ENCODE data around the gene ZNF652.

The ZNF652 gene

DNA sequence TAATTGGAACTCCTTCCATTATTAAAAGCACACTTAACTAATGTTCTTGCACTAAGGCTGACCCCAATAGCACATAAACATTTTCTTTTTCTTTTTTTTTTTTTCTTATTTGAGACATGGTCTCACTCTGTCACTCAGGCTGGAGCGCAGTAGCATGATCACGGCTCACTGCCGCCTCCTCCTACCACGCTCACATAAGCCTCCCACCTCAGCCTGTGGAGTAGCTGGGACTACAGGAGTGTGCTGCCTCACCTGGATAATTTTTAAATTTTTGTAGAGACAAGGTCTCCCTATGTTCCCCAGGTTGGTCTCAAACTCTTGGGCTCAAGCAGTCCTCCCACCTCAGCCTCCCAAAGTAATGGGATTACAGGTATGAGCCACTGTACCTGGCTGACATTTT lies 1.2 kb upstream of the ZNF652 start:
- no peaks in the 10 kb centered on the region for H3K9me3 ChIP-seq (ENCODE audit: control insufficient read depth, low read length)
- no peak overlapping the region for H3K9ac ChIP-seq (ENCODE audit: low read length)
- no peaks in the 10 kb centered on the region for H3K36me3 ChIP-seq (ENCODE audit: control insufficient read depth, insufficient read depth, low read length)
- H3K4me1 ChIP-seq (ENCODE audit: control insufficient read depth, insufficient read depth, low read length), result peaks cover 15% of the 10 kb centered on the region
- H3K4me3 ChIP-seq (ENCODE audit: low read length), result no peak overlapping the region
- no peaks in the 10 kb centered on the region for H3K27me3 ChIP-seq (ENCODE audit: control insufficient read depth, insufficient read depth, low read length)

- H3K9ac ChIP-seq (ENCODE audit: low read length), result peak overlapping the region; percentile 64
- H3K4me1 ChIP-seq (ENCODE audit: control insufficient read depth, insufficient read depth, low read length), result peaks cover 15% of the 10 kb centered on the region
- no peaks in the 10 kb centered on the region for H3K36me3 ChIP-seq (ENCODE audit: control insufficient read depth, insufficient read depth, low read length)
- H3K27me3 ChIP-seq (ENCODE audit: control insufficient read depth, insufficient read depth, low read length), result no peaks in the 10 kb centered on the region
- H3K4me3 ChIP-seq (ENCODE audit: low read length), result peak overlapping the region; percentile 53
- no peaks in the 10 kb centered on the region for H3K9me3 ChIP-seq (ENCODE audit: control insufficient read depth, low read length)
These were observed 670 bp upstream of the ZNF652 start for GRCh38 chr17:49362723-49363117.

DNA sequence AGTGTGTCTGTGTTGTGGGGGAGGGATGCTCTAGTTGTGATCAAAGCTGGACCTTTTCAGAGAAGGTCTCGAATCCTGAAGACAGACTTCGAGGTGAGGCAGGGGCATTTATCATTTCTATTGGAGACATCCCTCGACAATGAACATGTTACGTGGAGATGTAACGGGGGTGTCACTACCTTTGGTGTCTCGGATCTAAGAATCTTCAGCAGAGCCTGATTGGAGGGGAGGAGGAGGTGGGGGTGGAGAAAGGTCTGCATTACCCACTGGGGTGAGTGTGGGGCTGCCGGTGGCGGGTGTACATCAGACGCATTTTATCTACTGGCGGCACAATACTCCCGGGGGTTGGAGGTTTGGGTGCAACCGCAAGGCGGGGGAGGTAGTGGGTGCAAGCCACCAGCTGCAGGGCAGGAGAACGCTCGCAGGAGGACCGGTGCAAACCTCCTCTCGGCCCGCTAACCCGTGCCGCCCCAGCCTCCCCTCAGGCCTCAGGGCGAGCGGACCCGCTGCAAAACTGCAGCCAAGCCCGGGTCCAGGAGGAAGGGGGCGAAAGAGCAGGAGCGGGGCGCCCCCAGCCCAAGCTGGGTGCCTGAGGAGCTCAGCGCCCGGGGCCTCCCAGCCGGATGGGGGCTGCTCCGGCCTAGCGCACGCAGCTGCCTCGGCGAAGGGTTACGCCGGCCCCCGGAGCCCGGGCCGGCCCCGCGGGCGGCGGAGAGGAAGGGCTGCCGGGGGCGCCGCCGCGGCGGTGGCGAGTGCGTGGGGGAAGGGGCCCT lies 735 bp downstream of the ZNF652 start:
- H3K36me3 ChIP-seq (ENCODE audit: control insufficient read depth, insufficient read depth, low read length), result no peaks in the 10 kb centered on the region
- no peaks in the 10 kb centered on the region for H3K9me3 ChIP-seq (ENCODE audit: control insufficient read depth, low read length)
- H3K27me3 ChIP-seq (ENCODE audit: control insufficient read depth, insufficient read depth, low read length), result no peaks in the 10 kb centered on the region
- H3K9ac ChIP-seq (ENCODE audit: low read length), result peak overlapping the region; percentile 83
- peaks cover 15% of the 10 kb centered on the region for H3K4me1 ChIP-seq (ENCODE audit: control insufficient read depth, insufficient read depth, low read length)
- peak overlapping the region; percentile 60 for H3K4me3 ChIP-seq (ENCODE audit: low read length)

DNA sequence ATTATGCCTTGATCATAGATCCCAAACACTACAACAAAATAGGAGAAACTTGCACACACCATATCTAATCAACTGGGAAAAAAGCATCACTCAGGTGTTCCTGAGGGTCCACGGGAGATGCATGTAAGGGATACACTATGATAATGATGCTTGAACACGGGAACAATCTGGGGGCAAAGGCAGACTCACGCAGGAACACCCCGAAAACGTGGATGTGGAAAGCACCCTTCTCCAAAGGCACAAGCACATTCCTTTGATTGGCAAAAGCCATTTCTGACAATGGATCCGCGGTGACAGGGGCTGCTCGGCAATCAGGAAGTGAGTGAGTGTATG lies 1.3 kb downstream of the ZNF652 start:
- H3K9ac ChIP-seq (ENCODE audit: low read length), result peak overlapping the region; percentile 83
- H3K36me3 ChIP-seq (ENCODE audit: control insufficient read depth, insufficient read depth, low read length), result no peaks in the 10 kb centered on the region
- peak overlapping the region; percentile 60 for H3K4me3 ChIP-seq (ENCODE audit: low read length)
- no peaks in the 10 kb centered on the region for H3K27me3 ChIP-seq (ENCODE audit: control insufficient read depth, insufficient read depth, low read length)
- H3K9me3 ChIP-seq (ENCODE audit: control insufficient read depth, low read length), result no peaks in the 10 kb centered on the region
- H3K4me1 ChIP-seq (ENCODE audit: control insufficient read depth, insufficient read depth, low read length), result peaks cover 15% of the 10 kb centered on the region

- H3K36me3 ChIP-seq (ENCODE audit: control insufficient read depth, insufficient read depth, low read length), result no peaks in the 10 kb centered on the region
- peaks cover 15% of the 10 kb centered on the region for H3K4me1 ChIP-seq (ENCODE audit: control insufficient read depth, insufficient read depth, low read length)
- H3K4me3 ChIP-seq (ENCODE audit: low read length), result peak overlapping the region; percentile 60
- H3K9ac ChIP-seq (ENCODE audit: low read length), result peak overlapping the region; percentile 83
- no peaks in the 10 kb centered on the region for H3K9me3 ChIP-seq (ENCODE audit: control insufficient read depth, low read length)
- no peaks in the 10 kb centered on the region for H3K27me3 ChIP-seq (ENCODE audit: control insufficient read depth, insufficient read depth, low read length)
These were observed 1.9 kb downstream of the ZNF652 start for GRCh38 chr17:49359990-49360795.

DNA sequence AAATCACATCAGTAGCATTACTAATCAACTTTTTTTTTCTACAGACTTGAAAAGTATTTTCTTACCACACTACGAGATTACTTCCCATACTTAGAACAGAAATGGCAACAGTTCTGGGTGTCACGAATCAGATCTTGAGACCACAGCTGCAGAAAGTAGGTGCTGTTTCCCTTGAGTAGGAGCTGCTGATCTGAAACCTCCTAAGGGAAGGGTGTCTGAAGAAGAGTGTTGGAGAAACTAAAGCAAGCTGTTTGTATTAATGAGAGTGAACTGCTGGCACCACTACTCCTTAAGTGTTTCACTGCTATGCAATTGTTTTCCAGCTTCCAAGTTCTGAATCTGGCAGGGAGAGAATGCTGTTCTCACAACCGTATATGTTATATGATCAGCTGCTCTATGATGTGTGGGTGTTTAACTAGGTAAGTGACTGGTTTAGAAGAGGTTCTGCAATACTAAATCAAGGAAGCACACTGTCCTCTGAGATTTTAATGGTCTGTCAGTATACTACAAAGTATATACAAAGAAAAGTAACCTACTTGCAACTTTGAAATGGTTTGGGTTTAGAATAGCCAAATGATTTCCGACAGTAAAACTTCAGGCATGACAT lies 3.3 kb downstream of the ZNF652 start:
- Histone ChIP-seq H3K9me3 (ENCODE audit: control insufficient read depth, low read length) (no peaks in the 10 kb centered on the region), H3K27me3 (ENCODE audit: control insufficient read depth, insufficient read depth, low read length) (no peaks in the 10 kb centered on the region), H3K36me3 (ENCODE audit: control insufficient read depth, insufficient read depth, low read length) (no peaks in the 10 kb centered on the region), H3K4me1 (ENCODE audit: control insufficient read depth, insufficient read depth, low read length) (peaks cover 15% of the 10 kb centered on the region), H3K4me3 (ENCODE audit: low read length) (no peak overlapping the region), H3K9ac (ENCODE audit: low read length) (no peak overlapping the region)

- no peaks in the 10 kb centered on the region for H3K27me3 ChIP-seq (ENCODE audit: control insufficient read depth, insufficient read depth, low read length)
- no peak overlapping the region for H3K4me3 ChIP-seq (ENCODE audit: low read length)
- H3K36me3 ChIP-seq (ENCODE audit: control insufficient read depth, insufficient read depth, low read length), result no peaks in the 10 kb centered on the region
- H3K4me1 ChIP-seq (ENCODE audit: control insufficient read depth, insufficient read depth, low read length), result peaks cover 15% of the 10 kb centered on the region
- no peaks in the 10 kb centered on the region for H3K9me3 ChIP-seq (ENCODE audit: control insufficient read depth, low read length)
- H3K9ac ChIP-seq (ENCODE audit: low read length), result no peak overlapping the region
These were observed 4.5 kb downstream of the ZNF652 start for GRCh38 chr17:49357516-49357915.

DNA sequence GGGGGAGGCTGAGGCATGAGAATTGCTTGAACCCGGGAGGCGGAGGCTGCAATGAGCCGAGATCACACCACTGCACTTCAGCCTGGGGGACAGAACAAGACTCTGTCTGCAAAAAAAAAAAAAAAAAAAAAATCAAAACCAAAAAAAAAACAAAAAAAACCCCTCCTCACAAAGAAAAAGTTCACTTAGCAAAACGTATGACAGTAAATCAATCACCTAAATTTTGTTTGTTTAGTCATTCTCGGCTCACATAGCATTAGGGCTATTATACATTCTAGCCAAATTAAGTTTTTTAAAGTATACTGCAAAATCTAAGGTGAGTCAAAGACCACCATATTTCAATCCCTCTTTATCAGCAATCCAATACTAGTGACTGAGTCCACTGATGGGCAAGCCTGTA lies 5.7 kb downstream of the ZNF652 start:
- Histone ChIP-seq H3K9me3 (ENCODE audit: control insufficient read depth, low read length) (no peaks in the 10 kb centered on the region), H3K4me1 (ENCODE audit: control insufficient read depth, insufficient read depth, low read length) (peaks cover 15% of the 10 kb centered on the region), H3K27me3 (ENCODE audit: control insufficient read depth, insufficient read depth, low read length) (no peaks in the 10 kb centered on the region), H3K36me3 (ENCODE audit: control insufficient read depth, insufficient read depth, low read length) (no peaks in the 10 kb centered on the region), H3K4me3 (ENCODE audit: low read length) (no peak overlapping the region), H3K9ac (ENCODE audit: low read length) (no peak overlapping the region)

DNA sequence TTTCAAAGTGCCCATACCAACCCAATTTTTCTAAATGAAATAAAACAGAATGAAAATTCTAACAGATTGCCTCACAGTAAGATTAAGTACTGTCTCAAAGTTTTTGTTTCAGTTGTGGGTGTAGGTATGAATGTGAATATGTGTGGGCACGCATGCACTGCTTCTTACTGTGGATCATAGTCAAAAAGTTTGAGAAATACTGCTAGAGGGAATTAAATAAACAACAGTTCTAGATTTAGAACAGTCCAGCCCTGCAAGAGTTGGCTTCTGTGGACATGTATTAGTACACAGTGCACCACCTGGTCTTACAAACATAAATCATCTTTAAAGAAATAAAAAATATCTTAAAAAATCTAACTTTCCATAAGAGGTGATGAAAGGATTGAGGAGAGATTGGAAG lies 8.4 kb downstream of the ZNF652 start:
- Histone ChIP-seq H3K9me3 (ENCODE audit: control insufficient read depth, low read length) (no peaks in the 10 kb centered on the region), H3K9ac (ENCODE audit: low read length) (no peak overlapping the region), H3K27me3 (ENCODE audit: control insufficient read depth, insufficient read depth, low read length) (no peaks in the 10 kb centered on the region), H3K4me3 (ENCODE audit: low read length) (no peak overlapping the region), H3K36me3 (ENCODE audit: control insufficient read depth, insufficient read depth, low read length) (no peaks in the 10 kb centered on the region), H3K4me1 (ENCODE audit: control insufficient read depth, insufficient read depth, low read length) (peaks cover 3% of the 10 kb centered on the region)

- Histone ChIP-seq H3K4me1 (ENCODE audit: control insufficient read depth, insufficient read depth, low read length) (no peaks in the 10 kb centered on the region), H3K36me3 (ENCODE audit: control insufficient read depth, insufficient read depth, low read length) (no peaks in the 10 kb centered on the region), H3K4me3 (ENCODE audit: low read length) (no peak overlapping the region), H3K27me3 (ENCODE audit: control insufficient read depth, insufficient read depth, low read length) (no peaks in the 10 kb centered on the region), H3K9ac (ENCODE audit: low read length) (no peak overlapping the region), H3K9me3 (ENCODE audit: control insufficient read depth, low read length) (no peaks in the 10 kb centered on the region)
These were observed 9.4 kb downstream of the ZNF652 start for GRCh38 chr17:49352587-49353154.

GRCh38 chr17:49351572-49352140 lies 10.4 kb downstream of the ZNF652 start:
- peaks cover 4% of the 10 kb centered on the region for H3K4me1 ChIP-seq (ENCODE audit: control insufficient read depth, insufficient read depth, low read length)
- H3K36me3 ChIP-seq (ENCODE audit: control insufficient read depth, insufficient read depth, low read length), result no peaks in the 10 kb centered on the region
- H3K4me3 ChIP-seq (ENCODE audit: low read length), result no peak overlapping the region
- no peaks in the 10 kb centered on the region for H3K27me3 ChIP-seq (ENCODE audit: control insufficient read depth, insufficient read depth, low read length)
- H3K9ac ChIP-seq (ENCODE audit: low read length), result no peak overlapping the region
- H3K9me3 ChIP-seq (ENCODE audit: control insufficient read depth, low read length), result no peaks in the 10 kb centered on the region

- H3K4me1 ChIP-seq (ENCODE audit: control insufficient read depth, insufficient read depth, low read length), result peaks cover 5% of the 10 kb centered on the region
These were observed 12.5 kb downstream of the ZNF652 start for GRCh38 chr17:49349541-49349940.

More at GRCh38 chr17:49349541-49349940, 12.5 kb downstream of the ZNF652 start:
- H3K9me3 ChIP-seq (ENCODE audit: control insufficient read depth, low read length), result no peaks in the 10 kb centered on the region
- no peak overlapping the region for H3K4me3 ChIP-seq (ENCODE audit: low read length)
- H3K36me3 ChIP-seq (ENCODE audit: control insufficient read depth, insufficient read depth, low read length), result no peaks in the 10 kb centered on the region
- H3K27me3 ChIP-seq (ENCODE audit: control insufficient read depth, insufficient read depth, low read length), result no peaks in the 10 kb centered on the region
- no peak overlapping the region for H3K9ac ChIP-seq (ENCODE audit: low read length)
